Panc1 (cell line): ENCODE results near the gene P3H3. TPM values are rescaled to one million over a fixed set of nuclear protein-coding genes. Genes with fewer than 3 reads are reported as not detected.

Experiments
- ATAC-seq: fragments of 200-7000 bp; cut with Tn5 transposase; 2 replicates; pipeline ENCODE4 v1.9.1; 2020; ENCODE audit warnings: mild to moderate bottlenecking, moderate library complexity
- BruUV-seq: library from RNA; stranded (reverse); fragments of 400-500 nt; replicated peaks from 2 replicates; lab custom pipeline; 2021; lab: Mats Ljungman, UMichigan
- CTCF ChIA-PET: fragments of 300-600 bp; sonication (Branson Sonifier 250); formaldehyde crosslinking; loops from one replicate; lab custom pipeline; 2022; ENCODE audit warnings: antibody characterized with exemption; lab: Charles Lee
- POLR2A ChIA-PET: fragments of 300-600 bp; sonication (Branson Sonifier 250); formaldehyde crosslinking; loops from one replicate; lab custom pipeline; 2022; ENCODE audit warnings: antibody characterized with exemption; lab: Charles Lee
- DNase-seq: peaks from one replicate; pipeline ENCODE4 v3.0.0-alpha.2; 2010; ENCODE audit warnings: low read depth, low spot score
- H3K27ac ChIP-seq: 2 replicates; pipeline ENCODE4 v1.5.1; 2011; ENCODE audit warnings: mild to moderate bottlenecking, low read length, inconsistent platforms
- H3K27me3 ChIP-seq: fragments of 200-500 bp; sonication (Bioruptor generic); 2 replicates; pipeline ENCODE4 v1.6.0; 2014; ENCODE audit warnings: low read length, inconsistent platforms; ENCODE audit not compliant: control insufficient read depth, insufficient read depth
- H3K36me3 ChIP-seq: fragments of 200-500 bp; sonication (Bioruptor generic); 2 replicates; pipeline ENCODE4 v1.5.1; 2014; ENCODE audit warnings: inconsistent platforms, mild to moderate bottlenecking, low read length, moderate library complexity; ENCODE audit not compliant: control insufficient read depth, insufficient read depth
- H3K4me1 ChIP-seq: 2 replicates; pipeline ENCODE4 v1.5.1; 2011; ENCODE audit warnings: inconsistent platforms, mild to moderate bottlenecking, low read length, moderate library complexity; ENCODE audit not compliant: control insufficient read depth, insufficient read depth
- H3K4me3 ChIP-seq, 2 experiments: 2 replicates each; pipeline ENCODE4 v1.5.1; 2011 to 2012; ENCODE audit warnings: low read depth in 2 of 2, low read length in 2 of 2, mild to moderate bottlenecking in 2 of 2, inconsistent platforms in 1 of 2, moderate library complexity in 1 of 2
- H3K9me3 ChIP-seq: fragments of 200-500 bp; sonication (Bioruptor generic); 2 replicates; pipeline ENCODE4 v1.5.1; 2014; ENCODE audit warnings: low read depth, mild to moderate bottlenecking, inconsistent platforms, low read length, moderate library complexity; ENCODE audit not compliant: control insufficient read depth, insufficient read depth
- CTCF ChIP-seq: fragments of 450-650 bp; IDR thresholded peaks from 2 replicates; pipeline ENCODE4 v1.5.1; 2017; ENCODE audit warnings: mild to moderate bottlenecking
- POLR2AphosphoS5 ChIP-seq: IDR thresholded peaks from 2 replicates; pipeline ENCODE4 v1.6.1; 2012; ENCODE audit warnings: mild to moderate bottlenecking, low read depth, low read length, moderate library complexity
- REST ChIP-seq, 2 experiments: IDR thresholded peaks; 2 replicates each; pipeline ENCODE4 v1.6.1; 2011 to 2012; ENCODE audit warnings: low read depth in 2 of 2, control low read depth in 1 of 2, low read length in 1 of 2, mild to moderate bottlenecking in 1 of 2, moderate library complexity in 1 of 2; ENCODE audit not compliant: insufficient read depth in 1 of 2
- SIN3A ChIP-seq: IDR thresholded peaks from 2 replicates; pipeline ENCODE4 v1.6.1; 2012; ENCODE audit warnings: low read depth, mild to moderate bottlenecking, low read length, moderate library complexity, borderline replicate concordance; ENCODE audit not compliant: insufficient read depth
- TCF7L2 ChIP-seq: IDR thresholded peaks from 2 replicates; pipeline ENCODE4 v1.6.1; 2011; ENCODE audit warnings: mild to moderate bottlenecking, low read depth, low read length, inconsistent platforms
- in situ Hi-C: cut with HindIII; loops from 2 replicates; pipeline ENCODE4 v1.10.0; 2016; ENCODE audit warnings: low sequenced_read_pairs, low pct_unique_long_range_greater_than_20kb
- intact Hi-C: fragments of 100-400 bp; cut with micrococcal nuclease; formaldehyde crosslinking; loops from one replicate; pipeline ENCODE4 v1.10.0; 2022; ENCODE audit not compliant: unreplicated experiment
- total RNA-seq: library from RNA; stranded (reverse); gene quantifications from one replicate; pipeline ENCODE4 v1.2.1, GENCODE V29; 2021; ENCODE audit not compliant: unreplicated experiment

Gene P3H3
- total RNA-seq, 1 experiment from 2014 or later = 11.0 TPM

- ChIA-PET CTCF (interaction anchor here (0.5 kb wide), 1 partner anchor 115 kb away, joined by 5 read pairs; no protein-coding TSS in a partner anchor), POLR2A (no interaction called here)
- TF ChIP-seq TCF7L2 (no peak), SIN3A (no peak), REST (IDR thresholded peaks at IDR 0.05; ENCODE audit: insufficient read depth in 1 of 2, low read depth in 2 of 2, low read length in 1 of 2) (no peak), POLR2AphosphoS5 (no peak), CTCF (no peak)
- no peak for DNase-seq
- intact Hi-C loops = no loop called here
- no TSS peak for BruUV-seq
- no peaks in the 10 kb centered on the region for H3K36me3 ChIP-seq
- no peaks in the 10 kb centered on the region for H3K9me3 ChIP-seq
- H3K4me3 ChIP-seq = no peak overlapping the region
- H3K4me1 ChIP-seq = peaks cover 4% of the 10 kb centered on the region; the same call in 1 of the 2 replicates
- H3K27me3 ChIP-seq = no peaks in the 10 kb centered on the region
- in situ Hi-C loops = no loop called here
- H3K27ac ChIP-seq = no peak overlapping the region
- no peak for ATAC-seq
Measured at GRCh38 chr12:6779708-6780432, 48.3 kb upstream of the P3H3 start.

- H3K36me3 ChIP-seq = no peaks in the 10 kb centered on the region
- DNase-seq (no peak), ATAC-seq (no peak)
- ChIA-PET CTCF (interaction anchor here (0.7 kb wide), 1 partner anchor 27 kb away, joined by 3 read pairs; the partner anchor contains the start of gene MLF2), POLR2A (interaction anchor here (0.5 kb wide), 1 partner anchor 11 kb away, joined by 3 read pairs; no protein-coding TSS in a partner anchor)
- in situ Hi-C loops (no loop called here), intact Hi-C loops (no loop called here)
- TF ChIP-seq SIN3A = no peak
- no peak for TF ChIP-seq POLR2AphosphoS5
- no peak for TF ChIP-seq TCF7L2
- TF ChIP-seq CTCF = no peak
- TF ChIP-seq REST (IDR thresholded peaks at IDR 0.05; ENCODE audit: insufficient read depth in 1 of 2, low read depth in 2 of 2, low read length in 1 of 2) = no peak
- no peaks in the 10 kb centered on the region for H3K27me3 ChIP-seq
- no peak overlapping the region for H3K27ac ChIP-seq
- H3K9me3 ChIP-seq = no peaks in the 10 kb centered on the region
- H3K4me3 ChIP-seq = no peak overlapping the region
- peaks cover 4% of the 10 kb centered on the region; the same call in 1 of the 2 replicates for H3K4me1 ChIP-seq
- BruUV-seq = no TSS peak
Measured at GRCh38 chr12:6780573-6780972, 47.6 kb upstream of the P3H3 start.
